ENCODE measurements around the gene ARL4C.

Gene ARL4C

DNA sequence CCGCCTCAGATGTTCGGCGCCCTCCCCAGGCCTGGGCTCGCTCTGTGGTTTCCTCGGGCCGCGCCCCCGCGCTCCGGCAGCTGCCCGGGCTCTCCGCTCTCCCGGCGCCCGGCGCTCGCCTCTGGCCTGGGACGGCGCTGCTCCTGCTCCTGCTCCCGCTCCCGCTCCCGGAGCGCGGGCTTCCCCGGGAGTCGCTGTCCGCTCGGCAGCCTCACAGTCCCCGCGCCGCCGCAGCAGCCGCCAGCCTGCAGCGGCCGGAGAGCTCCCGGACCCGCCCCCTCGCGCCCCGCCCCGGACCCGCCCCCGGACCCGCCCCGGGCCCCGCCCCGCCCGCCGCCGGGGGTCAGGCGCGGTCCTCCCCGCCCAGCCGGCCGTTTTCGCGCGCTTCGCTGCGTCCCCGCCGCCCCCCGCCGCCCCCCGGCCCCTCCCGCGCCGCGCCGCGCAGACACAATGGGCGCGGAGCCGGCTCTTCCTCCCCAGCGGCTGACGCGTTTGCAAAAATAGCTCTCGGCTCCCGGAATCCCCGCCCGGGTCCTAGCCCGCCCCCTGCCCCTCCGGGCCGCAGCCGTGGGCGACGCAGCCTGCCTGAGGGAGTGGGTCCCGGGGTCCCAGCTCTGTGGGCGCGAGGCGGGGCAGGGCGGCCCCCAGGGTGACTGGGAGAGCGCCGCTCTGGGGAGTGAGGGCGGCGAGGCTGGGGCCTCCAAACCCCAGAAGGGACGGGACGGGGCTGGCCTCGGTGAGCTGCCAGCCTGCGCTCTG lies at the start of gene ARL4C:
Gene ARL4C, minus strand, starts transcription at position 247 of the 759 bp plus-strand sequence. CDS start 495 bp downstream, outside the sequence.
- Histone ChIP-seq H3K4me1 (ENCODE audit: insufficient read depth, low read length) (peaks cover 17% of the 10 kb centered on the region), H3K27me3 (ENCODE audit: insufficient read depth, low read length) (no peaks in the 10 kb centered on the region), H2AFZ (ENCODE audit: low read depth, low read length) (peak within 1 kb of the TSS; percentile 6), H3K4me3 (ENCODE audit: low read length) (peak within 1 kb of the TSS; percentile 80), H3K36me3 (ENCODE audit: insufficient read depth, low read length) (no peaks in the 10 kb centered on the region), H3K9me3 (ENCODE audit: low read length) (no peaks in the 10 kb centered on the region)

- no peak overlapping the region for H3K4me3 ChIP-seq (ENCODE audit: low read length)
- H3K9me3 ChIP-seq (ENCODE audit: low read length), result no peaks in the 10 kb centered on the region
Measured at GRCh38 chr2:234544659-234545611, 48.1 kb upstream of the ARL4C start.

GRCh38 chr2:234542742-234543141 lies 45.9 kb upstream of the ARL4C start:
- no peaks in the 10 kb centered on the region for H3K9me3 ChIP-seq (ENCODE audit: low read length)
- no peaks in the 10 kb centered on the region for H3K4me1 ChIP-seq (ENCODE audit: insufficient read depth, low read length)
- H3K36me3 ChIP-seq (ENCODE audit: insufficient read depth, low read length), result no peaks in the 10 kb centered on the region
- no peaks in the 10 kb centered on the region for H3K27me3 ChIP-seq (ENCODE audit: insufficient read depth, low read length)
- no peak overlapping the region for H2AFZ ChIP-seq (ENCODE audit: low read depth, low read length)
- no peak overlapping the region for H3K4me3 ChIP-seq (ENCODE audit: low read length)

More at GRCh38 chr2:234544659-234545611, 48.1 kb upstream of the ARL4C start:
- H2AFZ ChIP-seq (ENCODE audit: low read depth, low read length), result no peak overlapping the region
- no peaks in the 10 kb centered on the region for H3K36me3 ChIP-seq (ENCODE audit: insufficient read depth, low read length)
- H3K27me3 ChIP-seq (ENCODE audit: insufficient read depth, low read length), result no peaks in the 10 kb centered on the region
- peaks cover 15% of the 10 kb centered on the region for H3K4me1 ChIP-seq (ENCODE audit: insufficient read depth, low read length)

GRCh38 chr2:234537929-234538328 lies 41.0 kb upstream of the ARL4C start:
- no peak overlapping the region for H3K4me3 ChIP-seq (ENCODE audit: low read length)
- no peak overlapping the region for H2AFZ ChIP-seq (ENCODE audit: low read depth, low read length)
- no peaks in the 10 kb centered on the region for H3K36me3 ChIP-seq (ENCODE audit: insufficient read depth, low read length)
- H3K9me3 ChIP-seq (ENCODE audit: low read length), result no peaks in the 10 kb centered on the region
- peaks cover 22% of the 10 kb centered on the region for H3K4me1 ChIP-seq (ENCODE audit: insufficient read depth, low read length)
- no peaks in the 10 kb centered on the region for H3K27me3 ChIP-seq (ENCODE audit: insufficient read depth, low read length)

DNA sequence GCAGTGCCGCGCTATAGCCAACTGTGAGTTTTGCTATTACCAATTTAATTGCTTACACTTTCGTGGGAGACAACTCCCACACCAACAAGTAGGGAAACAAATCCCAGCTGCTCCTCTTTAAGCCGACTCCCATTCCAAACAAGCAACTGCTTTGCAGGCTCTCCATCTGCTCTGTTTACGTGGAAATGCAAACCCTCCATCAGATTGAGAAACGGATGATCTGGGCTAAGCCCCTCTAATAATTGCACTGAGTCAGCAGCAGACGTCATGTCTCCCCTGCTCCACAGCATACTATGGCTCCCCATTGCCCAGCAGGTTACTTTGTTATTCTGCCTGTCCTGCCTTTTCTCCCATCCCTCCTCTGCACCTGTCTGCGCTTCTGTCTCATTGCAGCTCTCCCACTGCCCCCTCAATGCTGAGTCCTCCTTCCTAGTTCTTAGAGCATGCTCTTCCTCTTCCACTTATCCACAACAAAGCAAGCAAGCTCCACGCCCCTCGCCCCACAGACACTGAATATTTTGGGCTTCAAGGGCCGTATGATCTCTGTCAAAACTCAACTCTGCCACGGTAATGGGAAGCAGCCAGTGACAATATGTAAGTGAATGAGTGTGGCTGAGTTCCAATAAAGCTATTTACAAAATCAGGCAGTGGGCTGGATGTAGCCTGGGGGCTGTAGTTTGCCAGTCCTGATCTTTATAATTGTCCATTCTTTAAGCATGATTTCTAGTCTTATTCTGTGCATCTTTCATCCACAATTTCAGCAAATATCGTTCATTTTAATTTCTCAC lies 39.5 kb upstream of the ARL4C start:
- peaks cover 22% of the 10 kb centered on the region for H3K4me1 ChIP-seq (ENCODE audit: insufficient read depth, low read length)
- H3K4me3 ChIP-seq (ENCODE audit: low read length), result no peak overlapping the region
- H3K36me3 ChIP-seq (ENCODE audit: insufficient read depth, low read length), result no peaks in the 10 kb centered on the region
- no peaks in the 10 kb centered on the region for H3K9me3 ChIP-seq (ENCODE audit: low read length)
- no peak overlapping the region for H2AFZ ChIP-seq (ENCODE audit: low read depth, low read length)
- no peaks in the 10 kb centered on the region for H3K27me3 ChIP-seq (ENCODE audit: insufficient read depth, low read length)

- no peak overlapping the region for H3K4me3 ChIP-seq (ENCODE audit: low read length)
- H2AFZ ChIP-seq (ENCODE audit: low read depth, low read length), result no peak overlapping the region
- no peaks in the 10 kb centered on the region for H3K9me3 ChIP-seq (ENCODE audit: low read length)
- peaks cover 22% of the 10 kb centered on the region for H3K4me1 ChIP-seq (ENCODE audit: insufficient read depth, low read length)
- H3K36me3 ChIP-seq (ENCODE audit: insufficient read depth, low read length), result no peaks in the 10 kb centered on the region
- H3K27me3 ChIP-seq (ENCODE audit: insufficient read depth, low read length), result no peaks in the 10 kb centered on the region
Measured at GRCh38 chr2:234535464-234535863, 38.6 kb upstream of the ARL4C start.

DNA sequence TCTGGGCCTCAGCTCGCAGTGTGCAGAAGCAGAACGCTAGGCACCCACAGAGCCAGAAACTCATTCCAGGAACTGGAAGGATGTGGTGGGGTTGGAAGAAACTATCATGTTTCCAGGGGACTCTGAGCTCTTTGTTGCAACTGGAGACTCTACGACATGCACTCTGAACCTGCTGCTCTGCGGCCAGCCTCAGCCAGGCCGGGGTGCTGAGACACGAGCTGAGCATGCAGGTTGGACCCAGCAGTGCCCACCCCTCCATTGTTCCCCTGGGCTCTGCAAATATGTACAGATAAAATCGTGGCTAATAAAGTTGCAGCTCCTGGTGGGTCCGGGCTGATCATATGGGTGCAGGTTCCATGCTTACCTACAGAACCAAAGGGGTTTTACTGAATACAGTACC lies 37.6 kb upstream of the ARL4C start:
- Histone ChIP-seq H3K27me3 (ENCODE audit: insufficient read depth, low read length) (no peaks in the 10 kb centered on the region), H3K36me3 (ENCODE audit: insufficient read depth, low read length) (no peaks in the 10 kb centered on the region), H3K4me3 (ENCODE audit: low read length) (no peak overlapping the region), H3K4me1 (ENCODE audit: insufficient read depth, low read length) (peaks cover 22% of the 10 kb centered on the region), H3K9me3 (ENCODE audit: low read length) (no peaks in the 10 kb centered on the region), H2AFZ (ENCODE audit: low read depth, low read length) (no peak overlapping the region)

- H3K9me3 ChIP-seq (ENCODE audit: low read length), result no peaks in the 10 kb centered on the region
- peaks cover 6% of the 10 kb centered on the region for H3K27me3 ChIP-seq (ENCODE audit: insufficient read depth, low read length)
- no peak overlapping the region for H2AFZ ChIP-seq (ENCODE audit: low read depth, low read length)
- no peak overlapping the region for H3K4me3 ChIP-seq (ENCODE audit: low read length)
- peaks cover 22% of the 10 kb centered on the region for H3K4me1 ChIP-seq (ENCODE audit: insufficient read depth, low read length)
- H3K36me3 ChIP-seq (ENCODE audit: insufficient read depth, low read length), result no peaks in the 10 kb centered on the region
Measured at GRCh38 chr2:234533626-234534025, 36.7 kb upstream of the ARL4C start.

GRCh38 chr2:234528410-234529148 lies 31.7 kb upstream of the ARL4C start:
- H3K36me3 ChIP-seq (ENCODE audit: insufficient read depth, low read length), result no peaks in the 10 kb centered on the region
- H3K9me3 ChIP-seq (ENCODE audit: low read length), result no peaks in the 10 kb centered on the region
- H2AFZ ChIP-seq (ENCODE audit: low read depth, low read length), result no peak overlapping the region
- H3K27me3 ChIP-seq (ENCODE audit: insufficient read depth, low read length), result peaks cover 7% of the 10 kb centered on the region
- H3K4me1 ChIP-seq (ENCODE audit: insufficient read depth, low read length), result peaks cover 4% of the 10 kb centered on the region
- H3K4me3 ChIP-seq (ENCODE audit: low read length), result no peak overlapping the region

DNA sequence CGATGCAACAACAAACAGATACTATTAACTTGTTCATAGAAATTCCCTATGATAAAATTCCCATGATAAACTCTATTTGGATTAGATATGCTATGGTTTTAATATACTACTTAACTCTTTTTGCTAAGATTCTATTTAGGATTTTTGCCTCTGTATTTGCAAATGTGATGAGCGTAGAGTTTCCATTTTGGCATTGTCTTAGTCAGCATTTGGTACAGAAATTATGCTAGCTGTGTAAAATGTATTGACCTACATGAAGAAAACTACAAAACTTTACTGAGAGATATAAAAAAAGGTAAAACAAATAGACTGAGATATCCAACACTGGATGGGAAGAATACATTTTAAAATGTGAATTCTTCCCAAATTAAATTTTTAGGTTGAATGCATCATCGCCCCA lies 29.8 kb upstream of the ARL4C start:
- Histone ChIP-seq H3K4me3 (ENCODE audit: low read length) (no peak overlapping the region), H3K36me3 (ENCODE audit: insufficient read depth, low read length) (no peaks in the 10 kb centered on the region), H3K9me3 (ENCODE audit: low read length) (no peaks in the 10 kb centered on the region), H2AFZ (ENCODE audit: low read depth, low read length) (no peak overlapping the region), H3K27me3 (ENCODE audit: insufficient read depth, low read length) (peaks cover 7% of the 10 kb centered on the region), H3K4me1 (ENCODE audit: insufficient read depth, low read length) (no peaks in the 10 kb centered on the region)

DNA sequence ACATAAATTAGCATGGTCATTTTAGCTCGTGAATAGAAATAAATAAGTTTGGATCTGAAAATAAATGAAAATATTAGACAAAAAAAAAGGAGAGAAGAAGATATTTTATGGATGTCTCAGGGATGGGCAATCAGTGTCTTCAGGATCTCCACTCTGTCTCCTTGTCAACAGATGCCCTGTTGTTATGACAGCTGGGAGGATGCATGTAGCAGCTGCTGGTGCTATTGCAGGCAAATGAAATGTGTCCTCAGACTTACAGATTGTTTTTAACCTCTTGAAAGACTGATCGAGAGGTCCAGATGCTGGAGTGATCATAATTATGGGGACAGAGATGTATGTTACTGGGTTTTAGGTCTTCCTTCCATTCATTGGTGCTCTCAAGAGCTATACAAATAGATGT lies 24.7 kb upstream of the ARL4C start:
- Histone ChIP-seq H3K9me3 (ENCODE audit: low read length) (no peaks in the 10 kb centered on the region), H2AFZ (ENCODE audit: low read depth, low read length) (no peak overlapping the region), H3K36me3 (ENCODE audit: insufficient read depth, low read length) (no peaks in the 10 kb centered on the region), H3K27me3 (ENCODE audit: insufficient read depth, low read length) (no peaks in the 10 kb centered on the region), H3K4me1 (ENCODE audit: insufficient read depth, low read length) (no peaks in the 10 kb centered on the region), H3K4me3 (ENCODE audit: low read length) (no peak overlapping the region)

GRCh38 chr2:234518986-234519642 lies 22.2 kb upstream of the ARL4C start:
- H2AFZ ChIP-seq (ENCODE audit: low read depth, low read length), result no peak overlapping the region
- H3K4me1 ChIP-seq (ENCODE audit: insufficient read depth, low read length), result no peaks in the 10 kb centered on the region

More at GRCh38 chr2:234518986-234519642, 22.2 kb upstream of the ARL4C start:
- Histone ChIP-seq H3K27me3 (ENCODE audit: insufficient read depth, low read length) (no peaks in the 10 kb centered on the region), H3K4me3 (ENCODE audit: low read length) (no peak overlapping the region), H3K36me3 (ENCODE audit: insufficient read depth, low read length) (no peaks in the 10 kb centered on the region), H3K9me3 (ENCODE audit: low read length) (no peaks in the 10 kb centered on the region)
